Measurements from ENCODE around the gene NSDHL.

NSDHL gene

GRCh38 chrX:152915541-152916241 lies 84.8 kb downstream of the NSDHL start:
- no peak for DNase-seq

DNA sequence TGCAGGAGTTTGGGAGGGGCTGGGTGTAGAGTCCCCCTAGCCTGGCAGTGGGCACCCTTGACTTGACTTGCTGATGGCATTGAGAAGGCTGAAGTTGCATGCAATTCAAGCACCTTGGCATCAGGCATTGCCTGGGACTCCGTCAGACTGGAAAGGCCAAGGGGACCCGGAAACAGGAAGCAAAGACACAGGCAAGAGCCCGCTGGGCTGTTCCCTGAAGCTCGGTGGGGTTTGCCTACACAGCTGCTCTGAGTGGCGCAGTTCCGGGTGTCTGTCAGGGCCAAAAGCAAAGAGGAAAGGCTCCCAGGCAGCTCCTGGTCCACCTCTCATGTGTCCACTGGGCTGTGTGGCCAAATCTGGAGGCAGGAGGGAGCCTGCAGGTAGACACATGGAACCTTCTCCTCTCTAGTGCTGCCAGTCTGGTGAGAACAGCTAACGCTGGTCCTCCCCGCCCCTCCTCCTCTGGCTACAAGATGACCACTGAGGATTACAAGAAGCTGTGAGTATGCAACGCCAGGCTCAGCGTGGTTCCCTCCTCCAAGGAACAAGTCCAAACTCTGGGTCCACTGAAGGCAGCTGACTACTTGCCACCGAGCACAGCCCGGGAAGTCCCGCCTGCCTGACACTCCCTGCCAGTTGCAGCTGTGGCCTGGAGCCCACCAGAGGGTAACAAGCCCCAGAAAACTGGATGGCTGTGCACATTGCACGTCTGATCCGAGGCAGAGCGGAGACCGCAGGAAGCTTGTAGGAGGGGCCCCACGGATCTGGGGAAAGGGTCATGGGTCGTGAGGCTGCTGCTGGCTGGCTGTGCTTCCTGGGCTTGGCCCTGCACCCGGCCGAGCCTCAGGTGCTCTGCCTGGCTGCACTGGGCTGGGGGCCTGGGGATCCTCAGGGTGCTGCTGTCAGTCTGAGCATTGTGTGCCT lies 87.1 kb downstream of the NSDHL start:
- DNase-seq = no peak

GRCh38 chrX:152918707-152919106 lies 87.8 kb downstream of the NSDHL start:
- no peak for DNase-seq
